22Rv1 (cell line): ENCODE data around the gene GBP5.

Experiments used
- ZFX ChIP-seq: fragments of 450-650 bp; IDR thresholded peaks from 2 replicates; pipeline ENCODE4 v1.6.1; 2017; ENCODE audit warnings: antibody characterized with exemption, borderline replicate concordance
- TF ChIP-seq, protein P1 (sequence below): fragments of 450-650 bp; IDR thresholded peaks from 2 replicates; pipeline ENCODE4 v1.5.1; 2017; ENCODE audit warnings: mild to moderate bottlenecking

DNA sequence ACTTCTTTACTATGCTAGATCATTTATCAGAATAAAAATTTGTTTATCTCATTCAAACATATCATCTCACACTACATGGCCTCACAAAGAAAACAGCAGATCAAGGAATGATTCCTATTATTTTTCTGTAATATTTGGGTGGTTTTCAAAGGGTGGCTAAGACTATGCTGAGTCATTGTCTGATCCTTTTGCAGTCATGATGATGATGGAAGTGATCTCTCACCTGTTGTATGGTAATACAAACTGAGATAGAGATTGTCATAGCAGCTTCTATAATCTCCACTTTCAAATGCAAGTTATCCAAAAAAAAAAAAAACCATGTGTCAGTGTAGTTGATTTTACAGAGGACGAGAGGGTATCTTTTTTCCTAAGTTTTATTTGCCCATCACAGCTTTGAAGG lies 37.2 kb upstream of the GBP5 start:
- TF ChIP-seq, protein P1, sequence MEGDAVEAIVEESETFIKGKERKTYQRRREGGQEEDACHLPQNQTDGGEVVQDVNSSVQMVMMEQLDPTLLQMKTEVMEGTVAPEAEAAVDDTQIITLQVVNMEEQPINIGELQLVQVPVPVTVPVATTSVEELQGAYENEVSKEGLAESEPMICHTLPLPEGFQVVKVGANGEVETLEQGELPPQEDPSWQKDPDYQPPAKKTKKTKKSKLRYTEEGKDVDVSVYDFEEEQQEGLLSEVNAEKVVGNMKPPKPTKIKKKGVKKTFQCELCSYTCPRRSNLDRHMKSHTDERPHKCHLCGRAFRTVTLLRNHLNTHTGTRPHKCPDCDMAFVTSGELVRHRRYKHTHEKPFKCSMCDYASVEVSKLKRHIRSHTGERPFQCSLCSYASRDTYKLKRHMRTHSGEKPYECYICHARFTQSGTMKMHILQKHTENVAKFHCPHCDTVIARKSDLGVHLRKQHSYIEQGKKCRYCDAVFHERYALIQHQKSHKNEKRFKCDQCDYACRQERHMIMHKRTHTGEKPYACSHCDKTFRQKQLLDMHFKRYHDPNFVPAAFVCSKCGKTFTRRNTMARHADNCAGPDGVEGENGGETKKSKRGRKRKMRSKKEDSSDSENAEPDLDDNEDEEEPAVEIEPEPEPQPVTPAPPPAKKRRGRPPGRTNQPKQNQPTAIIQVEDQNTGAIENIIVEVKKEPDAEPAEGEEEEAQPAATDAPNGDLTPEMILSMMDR: no peak
- no peak for TF ChIP-seq ZFX
